HS-5 (cell line): Measurements from ENCODE around the gene DENND4A.
"Not testable (repeated sequence)": the region's sequence is repeated elsewhere in the genome, so short reads cannot be mapped to it uniquely, and the experiment has no call there.

ENCODE experiments used
- DNase-seq: peaks from one replicate; pipeline ENCODE4 v3.0.0-alpha.2; 2012; ENCODE audit warnings: low read depth

Gene DENND4A

DNA sequence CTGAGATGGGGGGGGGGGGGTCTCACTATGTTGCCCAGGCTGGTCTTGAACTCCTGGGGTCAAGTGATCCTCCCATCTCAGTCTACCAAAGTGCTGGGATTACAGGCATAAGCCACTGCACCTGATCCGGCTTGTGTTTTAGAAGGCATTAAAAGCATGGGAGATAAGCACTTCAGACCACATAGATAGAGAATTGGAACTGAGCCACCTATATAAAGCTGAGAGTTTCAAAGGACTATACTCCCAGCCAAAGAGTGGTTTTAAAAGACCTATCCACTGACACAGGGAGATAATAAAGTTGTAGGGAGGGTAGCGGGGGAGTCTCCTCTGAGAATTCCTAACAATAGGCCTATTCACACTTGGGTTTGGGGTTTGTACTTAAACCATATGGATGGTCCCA lies 34.8 kb downstream of the DENND4A start:
- DNase-seq = no peak

- DNase-seq = no peak
Observed at GRCh38 chr15:65752151-65752700, 39.9 kb downstream of the DENND4A start.

- no peak for DNase-seq
Observed at GRCh38 chr15:65751431-65751830, 40.7 kb downstream of the DENND4A start.

DNA sequence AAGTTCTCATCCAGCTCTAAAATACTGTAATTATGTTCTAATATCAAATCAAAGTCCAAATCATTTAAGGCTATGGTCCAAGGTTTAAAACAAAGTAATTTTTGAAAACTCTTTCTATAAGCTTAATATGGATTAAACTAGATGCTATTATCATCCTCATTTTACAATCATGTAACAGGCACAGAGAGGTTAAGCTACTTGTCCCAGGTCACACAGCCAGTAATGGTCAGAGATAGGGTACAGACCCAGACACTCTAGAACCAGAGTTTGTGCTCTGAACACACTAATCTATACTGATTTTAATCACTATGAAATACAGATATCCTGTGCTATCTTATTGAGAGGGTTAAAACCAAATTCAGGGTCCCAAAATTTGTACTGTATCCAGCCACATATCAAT lies 44.8 kb downstream of the DENND4A start:
- DNase-seq = no peak

GRCh38 chr15:65743637-65744252 lies 48.3 kb downstream of the DENND4A start:
- DNase-seq = no peak

DNA sequence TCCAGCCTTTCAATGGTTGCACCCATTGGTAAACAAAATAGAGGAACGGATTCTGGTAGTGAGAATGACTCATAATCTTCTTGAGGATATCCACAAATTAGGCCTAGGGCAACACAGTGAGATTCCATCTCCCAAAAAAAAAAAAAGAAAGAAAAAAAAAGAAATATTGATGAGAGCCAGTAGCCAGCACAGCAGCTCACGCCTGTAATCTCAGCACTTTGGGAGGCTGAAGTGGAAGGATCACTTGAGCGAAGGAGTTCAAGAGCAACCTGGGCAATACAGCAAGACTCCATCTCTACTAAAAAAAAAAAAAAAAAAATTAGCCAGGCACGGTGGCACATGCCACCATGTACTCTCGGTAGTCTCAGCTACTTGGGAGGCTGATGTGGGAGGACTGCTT lies 51.9 kb downstream of the DENND4A start:
- no peak for DNase-seq

GRCh38 chr15:65738649-65739048 lies 53.4 kb downstream of the DENND4A start:
- no peak for DNase-seq

DNA sequence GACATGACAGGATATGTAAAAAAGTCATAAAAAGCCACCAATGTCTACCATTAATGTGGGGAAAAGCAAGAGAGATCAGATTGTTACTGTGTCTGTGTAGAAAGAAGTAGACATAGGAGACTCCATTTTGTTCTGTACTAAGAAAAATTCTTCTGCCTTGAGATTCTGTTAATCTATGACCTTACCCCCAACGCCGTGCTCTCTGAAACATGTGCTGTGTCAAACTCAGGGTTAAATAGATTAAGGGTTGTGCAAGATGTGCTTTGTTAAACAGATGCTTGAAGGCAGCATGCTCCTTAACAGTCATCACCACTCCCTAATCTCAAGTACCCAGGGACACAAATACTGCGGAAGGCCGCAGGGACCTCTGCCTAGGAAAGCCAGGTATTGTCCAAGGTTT lies 58.5 kb downstream of the DENND4A start:
- DNase-seq = not testable (repeated sequence)

DNA sequence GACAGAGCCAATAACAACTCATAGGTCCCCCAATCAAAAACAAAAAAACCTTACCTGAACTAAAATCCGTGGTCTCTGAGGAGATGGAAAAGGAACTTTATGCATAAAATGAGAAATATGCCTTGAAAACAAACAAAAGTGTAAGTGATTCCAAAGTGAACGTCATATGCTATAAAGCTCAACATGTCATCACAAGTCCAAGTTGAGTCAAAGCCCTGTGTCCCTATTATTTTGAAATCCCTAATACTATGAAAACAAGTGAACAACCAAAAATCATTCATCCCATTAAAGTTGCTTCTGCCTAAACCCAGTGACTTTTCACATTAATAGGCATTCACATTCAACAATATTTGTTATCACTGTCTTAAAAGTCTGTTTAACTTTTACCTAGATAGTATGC lies 59.4 kb downstream of the DENND4A start:
- DNase-seq = no peak

GRCh38 chr15:65731926-65732325 lies 60.2 kb downstream of the DENND4A start:
- no peak for DNase-seq

- DNase-seq = no peak
Observed at GRCh38 chr15:65730549-65731172, 61.4 kb downstream of the DENND4A start.

GRCh38 chr15:65724464-65725215 lies 67.5 kb downstream of the DENND4A start:
- no peak for DNase-seq

DNA sequence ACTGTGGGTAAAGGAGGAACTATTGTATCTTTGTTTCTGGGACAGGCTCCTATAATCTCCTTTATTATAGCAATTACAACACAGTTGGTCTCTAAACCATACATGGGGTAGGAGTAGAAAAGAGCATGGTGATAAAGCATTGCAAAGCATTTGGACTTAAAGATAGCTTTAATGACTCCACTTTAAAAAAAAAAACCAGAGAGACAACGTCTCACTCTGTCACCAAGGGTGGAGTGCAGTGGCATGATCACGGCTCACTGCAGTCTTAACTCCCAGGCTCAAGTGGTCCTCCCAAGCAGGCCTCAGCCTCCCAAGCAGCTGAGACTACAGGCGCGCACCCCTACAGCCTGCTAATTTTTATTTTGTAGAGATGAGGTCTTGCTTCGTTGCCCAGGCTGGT lies 68.2 kb downstream of the DENND4A start:
- DNase-seq = no peak

- no peak for DNase-seq
Observed at GRCh38 chr15:65722191-65722590, 69.9 kb downstream of the DENND4A start.

- DNase-seq = no peak
Observed at GRCh38 chr15:65712415-65712814, 79.7 kb downstream of the DENND4A start.

DNA sequence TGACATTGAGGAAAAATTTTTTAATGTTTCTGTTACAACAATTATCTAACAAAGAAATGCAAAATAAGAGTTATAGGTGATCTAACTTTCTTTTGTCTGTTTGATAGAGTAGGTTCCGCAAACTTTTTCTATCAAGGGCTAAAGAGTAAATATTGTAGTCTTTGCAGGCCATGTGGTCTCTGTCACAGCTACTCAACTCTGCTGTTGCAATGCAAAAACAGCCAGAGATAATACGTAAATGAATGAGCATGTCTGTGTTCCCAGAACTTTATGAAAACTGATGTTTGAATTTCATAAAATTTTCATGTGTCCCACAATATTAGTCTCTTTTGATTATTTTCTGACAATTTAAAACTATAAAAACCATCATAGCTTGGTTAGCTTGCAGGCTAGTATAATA lies 97.0 kb downstream of the DENND4A start:
- DNase-seq = no peak

DNA sequence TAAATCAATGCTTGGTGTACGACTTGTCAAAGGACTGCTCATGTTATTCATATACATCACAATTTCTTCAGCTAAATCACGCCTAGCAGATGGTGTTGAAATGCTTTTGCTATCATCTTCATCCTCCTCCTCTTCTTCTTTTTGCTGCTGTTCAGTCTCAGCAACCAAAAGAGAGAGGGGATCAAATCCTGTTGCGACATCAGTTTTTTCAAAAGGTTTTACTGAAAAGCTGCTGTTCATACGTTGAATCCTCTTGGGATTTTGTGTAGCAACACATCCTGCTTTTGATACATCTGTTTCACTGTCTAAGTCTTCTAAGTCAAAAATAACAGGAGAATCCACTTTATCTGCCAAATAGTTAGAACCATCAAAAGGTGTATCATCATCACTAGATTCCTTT lies 101.3 kb downstream of the DENND4A start:
- DNase-seq = no peak

- no peak for DNase-seq
Observed at GRCh38 chr15:65690173-65690572, 101.9 kb downstream of the DENND4A start.

GRCh38 chr15:65688462-65688861 lies 103.6 kb downstream of the DENND4A start:
- no peak for DNase-seq

- DNase-seq = no peak
Observed at GRCh38 chr15:65682404-65682911, 109.6 kb downstream of the DENND4A start.

- no peak for DNase-seq
Observed at GRCh38 chr15:65680544-65680943, 111.5 kb downstream of the DENND4A start.

GRCh38 chr15:65676123-65676522 lies 116.0 kb downstream of the DENND4A start:
- DNase-seq = no peak

- no peak for DNase-seq
Observed at GRCh38 chr15:65675551-65675950, 116.5 kb downstream of the DENND4A start.
